Keratinocyte (primary cell): Measurements from ENCODE around the gene CMSS1. TPM values are rescaled to one million over a fixed set of nuclear protein-coding genes. Genes with fewer than 3 reads are reported as not detected.

Experiments used
- DNase-seq: peaks from one replicate; pipeline ENCODE4 v3.0.0-alpha.2; 2011; ENCODE audit warnings: low read depth, missing footprints, low spot score
- FAIRE-seq: peaks from 2 replicates; lab custom pipeline; 2011; peaks lifted over from hg19 to GRCh38; lab: Jason Lieb, UNC
- H2AFZ ChIP-seq: 2 replicates; pipeline ENCODE4 v1.6.0; 2012; ENCODE audit warnings: low read length, control low read depth, inconsistent platforms; ENCODE audit not compliant: control insufficient read depth
- H3K27ac ChIP-seq: 2 replicates; pipeline ENCODE4 v1.5.1; 2011; ENCODE audit warnings: low read length; ENCODE audit not compliant: control insufficient read depth, insufficient read depth
- H3K27me3 ChIP-seq: 3 replicates; pipeline ENCODE4 v1.6.0; 2011; ENCODE audit warnings: low read length; ENCODE audit not compliant: control insufficient read depth, insufficient read depth; ENCODE audit errors: extremely low read depth
- H3K36me3 ChIP-seq, 2 experiments: 2 replicates in 1 of 2; 3 replicates in 1 of 2; pipeline ENCODE4 v1.5.1; 2011; ENCODE audit warnings: low read length in 2 of 2, mild to moderate bottlenecking in 1 of 2; ENCODE audit not compliant: control insufficient read depth in 2 of 2, insufficient read depth in 2 of 2; ENCODE audit errors: extremely low read depth in 1 of 2
- H3K4me1 ChIP-seq: 3 replicates; pipeline ENCODE4 v1.5.1; 2011; ENCODE audit warnings: low read length; ENCODE audit not compliant: control insufficient read depth, insufficient read depth; ENCODE audit errors: extremely low read depth
- H3K4me2 ChIP-seq: 3 replicates; pipeline ENCODE4 v1.6.0; 2011; ENCODE audit warnings: low read depth, low read length; ENCODE audit not compliant: control insufficient read depth, insufficient read depth; ENCODE audit errors: extremely low read depth
- H3K4me3 ChIP-seq, 3 experiments: fragments of 200-600 bp in 1 of 3; sonication (generic) in 1 of 3; 2 replicates in 2 of 3; 3 replicates in 1 of 3; pipeline ENCODE4 v1.5.1; 2011 to 2016; ENCODE audit warnings: low read length in 3 of 3, mild to moderate bottlenecking in 3 of 3, control low read depth in 2 of 3, inconsistent platforms in 1 of 3, low read depth in 1 of 3, mixed read lengths in 1 of 3, mixed run types in 1 of 3, moderate library complexity in 1 of 3; ENCODE audit not compliant: control insufficient read depth in 2 of 3, insufficient read depth in 2 of 3; ENCODE audit errors: extremely low read depth in 1 of 3
- H3K79me2 ChIP-seq: 2 replicates; pipeline ENCODE4 v1.6.0; 2012; ENCODE audit warnings: low read length; ENCODE audit not compliant: control insufficient read depth, insufficient read depth
- H3K9ac ChIP-seq: 3 replicates; pipeline ENCODE4 v1.6.0; 2011; ENCODE audit warnings: low read length; ENCODE audit not compliant: control insufficient read depth, insufficient read depth; ENCODE audit errors: extremely low read depth
- H3K9me1 ChIP-seq: 3 replicates; pipeline ENCODE4 v1.6.0; 2011; ENCODE audit warnings: low read length; ENCODE audit not compliant: control insufficient read depth, insufficient read depth; ENCODE audit errors: extremely low read depth
- H3K9me3 ChIP-seq: 2 replicates; pipeline ENCODE4 v1.5.1; 2012; ENCODE audit warnings: low read depth, low read length; ENCODE audit not compliant: control insufficient read depth
- H4K20me1 ChIP-seq: 3 replicates; pipeline ENCODE4 v1.6.0; 2011; ENCODE audit warnings: low read length; ENCODE audit not compliant: control insufficient read depth, insufficient read depth; ENCODE audit errors: extremely low read depth
- CTCF ChIP-seq, 3 experiments: IDR thresholded peaks in 1 of 3; conservative IDR thresholded peaks in 1 of 3; optimal IDR thresholded peaks in 1 of 3; 2 replicates in 2 of 3; 3 replicates in 1 of 3; pipeline versions ENCODE3 to v1.5.1; 2011; ENCODE audit warnings: low read length in 3 of 3, mild to moderate bottlenecking in 3 of 3, moderate library complexity in 2 of 3, control low read depth in 1 of 3, inconsistent platforms in 1 of 3; ENCODE audit not compliant: insufficient read depth in 2 of 3; ENCODE audit errors: extremely low read depth in 1 of 3
- EZH2 ChIP-seq: IDR thresholded peaks from one replicate; pipeline ENCODE4 v1.6.1; 2012; ENCODE audit warnings: inconsistent platforms, mild to moderate bottlenecking, low read length, moderate library complexity
- dilution Hi-C: fragments of 300-500 bp; cut with MboI; formaldehyde crosslinking; loops from one replicate; pipeline ENCODE4 v1.7.0; 2020; ENCODE audit warnings: low sequenced_read_pairs; ENCODE audit not compliant: extremely low pct_ligation_motif_present
- polyA plus RNA-seq, 5 experiments: library from polyadenylated mRNA; depleted of rRNA in 3 of 5; stranded (reverse) in 3 of 5; stranded (forward) in 1 of 5; unstranded in 1 of 5; fragments of >200 nt; gene quantifications; 1 replicate in 1 of 5; 2 replicates in 3 of 5; 3 replicates in 1 of 5; pipeline versions ENCODE4 v1.2.1 to v1.2.3, GENCODE V29; 2011 to 2012; ENCODE audit warnings: missing spikeins in 2 of 5, low read depth in 1 of 5, low replicate concordance in 1 of 5

The CMSS1 gene
- polyA plus RNA-seq, 1 donor (not counting 4 experiments of a cell fraction or from before 2014, with no cell fraction given) = 37.2 TPM

GRCh38 chr3:100044369-100044768, 226.7 kb downstream of the CMSS1 start:
- no peak overlapping the region for H3K4me3 ChIP-seq
- H3K36me3 ChIP-seq = no peaks in the 10 kb centered on the region
- TF ChIP-seq CTCF (optimal IDR thresholded peaks at IDR 0.05 in 1 of 3, IDR thresholded peaks at IDR 0.05 in 1 of 3, conservative IDR thresholded peaks at IDR 0.05 in 1 of 3; ENCODE audit: extremely low read depth in 1 of 3, insufficient read depth in 2 of 3, low read length in 3 of 3) = no peak
- TF ChIP-seq EZH2 = no peak
- DNase-seq (no peak), FAIRE-seq (no peak)
- H3K27me3 ChIP-seq = no peaks in the 10 kb centered on the region
- H3K9me1 ChIP-seq = no peaks in the 10 kb centered on the region
- dilution Hi-C loops = no loop called here
- no peaks in the 10 kb centered on the region for H3K79me2 ChIP-seq
- no peak overlapping the region for H3K4me2 ChIP-seq
- H2AFZ ChIP-seq = no peak overlapping the region
- H3K4me1 ChIP-seq = peaks cover 59% of the 10 kb centered on the region
- no peak overlapping the region for H3K9ac ChIP-seq
- no peak overlapping the region for H3K27ac ChIP-seq
- H4K20me1 ChIP-seq = no peaks in the 10 kb centered on the region
- no peaks in the 10 kb centered on the region for H3K9me3 ChIP-seq

- TF ChIP-seq EZH2 (no peak), CTCF (optimal IDR thresholded peaks at IDR 0.05 in 1 of 3, IDR thresholded peaks at IDR 0.05 in 1 of 3, conservative IDR thresholded peaks at IDR 0.05 in 1 of 3; ENCODE audit: extremely low read depth in 1 of 3, insufficient read depth in 2 of 3, low read length in 3 of 3) (no peak)
- no peaks in the 10 kb centered on the region for H3K27me3 ChIP-seq
- H4K20me1 ChIP-seq = no peaks in the 10 kb centered on the region
- no peak overlapping the region for H3K27ac ChIP-seq
- H3K9me3 ChIP-seq = no peaks in the 10 kb centered on the region
- H3K4me3 ChIP-seq = no peak overlapping the region
- H3K9me1 ChIP-seq = no peaks in the 10 kb centered on the region
- dilution Hi-C loops = no loop called here
- DNase-seq (no peak), FAIRE-seq (peak; percentile 20)
- H2AFZ ChIP-seq = no peak overlapping the region
- no peaks in the 10 kb centered on the region for H3K79me2 ChIP-seq
- H3K4me1 ChIP-seq = peaks cover 53% of the 10 kb centered on the region
- no peak overlapping the region for H3K9ac ChIP-seq
- no peak overlapping the region for H3K4me2 ChIP-seq
- no peaks in the 10 kb centered on the region for H3K36me3 ChIP-seq
Measured at GRCh38 chr3:100045696-100046095, 228.0 kb downstream of the CMSS1 start.
